Measurements from ENCODE around the gene RPS16.

DNA sequence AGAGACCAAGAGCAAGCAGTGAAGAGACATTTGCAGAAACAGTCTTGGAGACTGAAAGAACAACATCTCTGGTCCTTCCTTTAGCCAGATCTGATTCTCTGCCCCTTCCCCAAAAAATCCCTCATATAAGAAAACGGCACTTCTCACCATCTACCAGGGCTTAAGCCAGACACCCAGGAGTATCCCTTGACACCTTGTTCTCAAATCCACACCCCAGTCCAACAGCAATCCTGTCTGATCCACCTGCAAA lies 25.0 kb downstream of the RPS16 start:
- TF ChIP-seq POLR2A (IDR thresholded peaks at IDR 0.05) (no peak), EP300 (IDR thresholded peaks at IDR 0.05) (no peak)
- TF ChIP-seq, protein P1, sequence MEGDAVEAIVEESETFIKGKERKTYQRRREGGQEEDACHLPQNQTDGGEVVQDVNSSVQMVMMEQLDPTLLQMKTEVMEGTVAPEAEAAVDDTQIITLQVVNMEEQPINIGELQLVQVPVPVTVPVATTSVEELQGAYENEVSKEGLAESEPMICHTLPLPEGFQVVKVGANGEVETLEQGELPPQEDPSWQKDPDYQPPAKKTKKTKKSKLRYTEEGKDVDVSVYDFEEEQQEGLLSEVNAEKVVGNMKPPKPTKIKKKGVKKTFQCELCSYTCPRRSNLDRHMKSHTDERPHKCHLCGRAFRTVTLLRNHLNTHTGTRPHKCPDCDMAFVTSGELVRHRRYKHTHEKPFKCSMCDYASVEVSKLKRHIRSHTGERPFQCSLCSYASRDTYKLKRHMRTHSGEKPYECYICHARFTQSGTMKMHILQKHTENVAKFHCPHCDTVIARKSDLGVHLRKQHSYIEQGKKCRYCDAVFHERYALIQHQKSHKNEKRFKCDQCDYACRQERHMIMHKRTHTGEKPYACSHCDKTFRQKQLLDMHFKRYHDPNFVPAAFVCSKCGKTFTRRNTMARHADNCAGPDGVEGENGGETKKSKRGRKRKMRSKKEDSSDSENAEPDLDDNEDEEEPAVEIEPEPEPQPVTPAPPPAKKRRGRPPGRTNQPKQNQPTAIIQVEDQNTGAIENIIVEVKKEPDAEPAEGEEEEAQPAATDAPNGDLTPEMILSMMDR (IDR thresholded peaks at IDR 0.05), result no peak
